ENCODE results near the gene UPP2. TPM values are rescaled to one million over a fixed set of nuclear protein-coding genes. Genes with fewer than 3 reads are reported as not detected.

The UPP2 gene
- total and polyA plus RNA-seq, 9 of the 15 experiments (the other 6 are each of a cell fraction or from before 2014, with no cell fraction given), result not detected

GRCh38 chr2:158131483-158131912 lies 29.8 kb downstream of the UPP2 start (continued):
- TF ChIP-seq, protein P1, sequence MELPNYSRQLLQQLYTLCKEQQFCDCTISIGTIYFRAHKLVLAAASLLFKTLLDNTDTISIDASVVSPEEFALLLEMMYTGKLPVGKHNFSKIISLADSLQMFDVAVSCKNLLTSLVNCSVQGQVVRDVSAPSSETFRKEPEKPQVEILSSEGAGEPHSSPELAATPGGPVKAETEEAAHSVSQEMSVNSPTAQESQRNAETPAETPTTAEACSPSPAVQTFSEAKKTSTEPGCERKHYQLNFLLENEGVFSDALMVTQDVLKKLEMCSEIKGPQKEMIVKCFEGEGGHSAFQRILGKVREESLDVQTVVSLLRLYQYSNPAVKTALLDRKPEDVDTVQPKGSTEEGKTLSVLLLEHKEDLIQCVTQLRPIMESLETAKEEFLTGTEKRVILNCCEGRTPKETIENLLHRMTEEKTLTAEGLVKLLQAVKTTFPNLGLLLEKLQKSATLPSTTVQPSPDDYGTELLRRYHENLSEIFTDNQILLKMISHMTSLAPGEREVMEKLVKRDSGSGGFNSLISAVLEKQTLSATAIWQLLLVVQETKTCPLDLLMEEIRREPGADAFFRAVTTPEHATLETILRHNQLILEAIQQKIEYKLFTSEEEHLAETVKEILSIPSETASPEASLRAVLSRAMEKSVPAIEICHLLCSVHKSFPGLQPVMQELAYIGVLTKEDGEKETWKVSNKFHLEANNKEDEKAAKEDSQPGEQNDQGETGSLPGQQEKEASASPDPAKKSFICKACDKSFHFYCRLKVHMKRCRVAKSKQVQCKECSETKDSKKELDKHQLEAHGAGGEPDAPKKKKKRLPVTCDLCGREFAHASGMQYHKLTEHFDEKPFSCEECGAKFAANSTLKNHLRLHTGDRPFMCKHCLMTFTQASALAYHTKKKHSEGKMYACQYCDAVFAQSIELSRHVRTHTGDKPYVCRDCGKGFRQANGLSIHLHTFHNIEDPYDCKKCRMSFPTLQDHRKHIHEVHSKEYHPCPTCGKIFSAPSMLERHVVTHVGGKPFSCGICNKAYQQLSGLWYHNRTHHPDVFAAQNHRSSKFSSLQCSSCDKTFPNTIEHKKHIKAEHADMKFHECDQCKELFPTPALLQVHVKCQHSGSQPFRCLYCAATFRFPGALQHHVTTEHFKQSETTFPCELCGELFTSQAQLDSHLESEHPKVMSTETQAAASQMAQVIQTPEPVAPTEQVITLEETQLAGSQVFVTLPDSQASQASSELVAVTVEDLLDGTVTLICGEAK (IDR thresholded peaks at IDR 0.05), result no peak
- TF ChIP-seq, protein P1 (CRISPR knock-in tag; IDR thresholded peaks at IDR 0.05), result no peak
- TF ChIP-seq ZBTB12 (CRISPR knock-in tag; IDR thresholded peaks at IDR 0.05) (no peak), ETV1 (tag; conservative IDR thresholded peaks at IDR 0.05; ENCODE audit: low read depth) (no peak)

All from K562 (cell line).